Stimulated activated CD8-positive, alpha-beta memory T cell treated with anti-CD3 and anti-CD28 coated beads, Interleukin-15, amount 100 ng/mL, for 4 hours (primary cell): ENCODE results near the gene WDR7.

Experiments
- DNase-seq, 2 donors: peaks; one replicate each; pipeline ENCODE4 v3.0.0-alpha.2; 2020; ENCODE audit warnings: low read depth in 2 of 2

WDR7 gene

GRCh38 chr18:56803051-56803450, 151.9 kb downstream of the WDR7 start:
- no peak for DNase-seq

- DNase-seq = no peak
Observed at GRCh38 chr18:56804395-56804794, 153.2 kb downstream of the WDR7 start.

- no peak for DNase-seq
Observed at GRCh38 chr18:56807901-56808300, 156.7 kb downstream of the WDR7 start.

GRCh38 chr18:56812674-56813073, 161.5 kb downstream of the WDR7 start:
- DNase-seq = no peak

- DNase-seq = no peak
Observed at GRCh38 chr18:56815926-56816325, 164.8 kb downstream of the WDR7 start.

GRCh38 chr18:56823986-56824565, 172.9 kb downstream of the WDR7 start:
- DNase-seq = no peak

GRCh38 chr18:56825321-56825720, 174.2 kb downstream of the WDR7 start:
- DNase-seq = no peak

- no peak for DNase-seq
Observed at GRCh38 chr18:56825878-56826277, 174.7 kb downstream of the WDR7 start.

GRCh38 chr18:56831988-56832387, 180.8 kb downstream of the WDR7 start:
- DNase-seq = no peak

GRCh38 chr18:56835331-56835730, 184.2 kb downstream of the WDR7 start:
- DNase-seq = no peak

- DNase-seq = no peak
Observed at GRCh38 chr18:56836173-56836572, 185.0 kb downstream of the WDR7 start.

GRCh38 chr18:56841836-56842235, 190.7 kb downstream of the WDR7 start:
- no peak for DNase-seq

- DNase-seq = no peak
Observed at GRCh38 chr18:56843241-56843640, 192.1 kb downstream of the WDR7 start.

- no peak for DNase-seq
Observed at GRCh38 chr18:56844556-56844955, 193.4 kb downstream of the WDR7 start.

GRCh38 chr18:56851774-56852173, 200.6 kb downstream of the WDR7 start:
- DNase-seq = no peak

- no peak for DNase-seq
Observed at GRCh38 chr18:56853961-56854360, 202.8 kb downstream of the WDR7 start.

GRCh38 chr18:56861244-56861643, 210.1 kb downstream of the WDR7 start:
- DNase-seq = no peak

- DNase-seq = no peak
Observed at GRCh38 chr18:56869189-56869777, 218.1 kb downstream of the WDR7 start.

- DNase-seq = no peak
Observed at GRCh38 chr18:56870982-56871381, 219.8 kb downstream of the WDR7 start.

- DNase-seq = no peak
Observed at GRCh38 chr18:56872140-56872539, 221.0 kb downstream of the WDR7 start.

GRCh38 chr18:56873441-56874140, 222.4 kb downstream of the WDR7 start:
- DNase-seq = no peak

- DNase-seq = no peak
Observed at GRCh38 chr18:56878711-56879110, 227.6 kb downstream of the WDR7 start.

GRCh38 chr18:56884511-56884910, 233.4 kb downstream of the WDR7 start:
- DNase-seq = no peak
